ENCODE measurements around the gene CEACAM4. TPM values are rescaled to one million over a fixed set of nuclear protein-coding genes. Genes with fewer than 3 reads are reported as not detected.

CEACAM4 gene
- total and polyA plus RNA-seq, 4 donors, result 0.63 to 2.2 (median 0.80) TPM

- no peak overlapping the region for H3K27ac ChIP-seq (ENCODE audit: low read depth in 1 of 2, low read length in 2 of 2)
- no peaks in the 10 kb centered on the region for H3K36me3 ChIP-seq (ENCODE audit: control insufficient read depth in 4 of 4, insufficient read depth in 3 of 4, low read depth in 1 of 4, low read length in 3 of 4)
- WGBS, result 23% methylated on average over 4 of the region's 4 CpGs
- H3K9ac ChIP-seq (ENCODE audit: low read depth in 1 of 2, low read length in 2 of 2), result no peak overlapping the region
- peaks cover 0 to under 1% (median 0%) of the 10 kb centered on the region in 4 donors for H3K27me3 ChIP-seq (ENCODE audit: control insufficient read depth in 4 of 4, insufficient read depth in 4 of 4, low read length in 3 of 4)
- no peaks in the 10 kb centered on the region for H3K9me3 ChIP-seq (ENCODE audit: control insufficient read depth in 4 of 4, low read length in 3 of 4)
- DNase-seq (ENCODE audit: low spot score), result no peak
- H3K4me1 ChIP-seq (ENCODE audit: control insufficient read depth in 4 of 4, insufficient read depth in 4 of 4, low read length in 3 of 4), result no peaks in the 10 kb centered on the region
- H3K4me3 ChIP-seq (ENCODE audit: low read depth in 1 of 3, low read length in 3 of 3), result no peak overlapping the region
- TF ChIP-seq RAD21 (IDR thresholded peaks at IDR 0.05) (peak; percentile 77 to 83), JUND (IDR thresholded peaks at IDR 0.05) (no peak), FOXA2 (IDR thresholded peaks at IDR 0.05) (peak; percentile 40), FOXA1 (IDR thresholded peaks at IDR 0.05) (no peak), ZBTB33 (IDR thresholded peaks at IDR 0.05) (no peak), CTCF (IDR thresholded peaks at IDR 0.05; ENCODE audit: low read depth, low read length, missing input control) (peak; percentile 65), ATF3 (IDR thresholded peaks at IDR 0.05) (no peak), RXRA (IDR thresholded peaks at IDR 0.05) (no peak), HNF4G (IDR thresholded peaks at IDR 0.05) (no peak), NR2F2 (IDR thresholded peaks at IDR 0.05) (no peak), EGR1 (IDR thresholded peaks at IDR 0.05; ENCODE audit: low read depth in 2 of 2) (no peak), TAF1 (conservative IDR thresholded peaks at IDR 0.05) (no peak), YY1 (IDR thresholded peaks at IDR 0.05) (no peak), REST (IDR thresholded peaks at IDR 0.05) (peak; percentile 39), SP1 (IDR thresholded peaks at IDR 0.05) (no peak), MAX (IDR thresholded peaks at IDR 0.05) (no peak), HNF4A (conservative IDR thresholded peaks at IDR 0.05) (no peak), GABPA (IDR thresholded peaks at IDR 0.05 in 1 of 2, conservative IDR thresholded peaks at IDR 0.05 in 1 of 2) (no peak)
Measured at GRCh38 chr19:41595258-41595889, 31.5 kb downstream of the CEACAM4 start.

Data from liver (tissue), 9 donors.